K562 (cell line): ENCODE data around the gene GDF11. TPM values are rescaled to one million over a fixed set of nuclear protein-coding genes. Genes with fewer than 3 reads are reported as not detected.

Experiments used
- ATF3 ChIP-seq, 2 experiments: fragments of 450-650 bp in 1 of 2; sonication (generic) in 1 of 2; formaldehyde crosslinking in 1 of 2; IDR thresholded peaks in 1 of 2; conservative IDR thresholded peaks in 1 of 2; 2 replicates each; pipeline versions ENCODE4 v1.6.1 to v1.8.1; 2016 to 2023; ENCODE audit warnings: mild to moderate bottlenecking in 2 of 2, moderate library complexity in 2 of 2, inconsistent platforms in 1 of 2, missing genetic modification reagents in 1 of 2
- BDP1 ChIP-seq: IDR thresholded peaks from 3 replicates; pipeline ENCODE4 v1.6.1; 2011; ENCODE audit not compliant: insufficient read length, insufficient read depth
- E2F4 ChIP-seq: sonication (generic); formaldehyde crosslinking; IDR thresholded peaks from 2 replicates; pipeline ENCODE4 v1.8.0; 2022; ENCODE audit warnings: mild to moderate bottlenecking, low read depth, missing genetic modification reagents
- EWSR1 ChIP-seq: fragments of 450-650 bp; IDR thresholded peaks from 2 replicates; pipeline ENCODE4 v1.6.1; 2018; ENCODE audit warnings: borderline replicate concordance, mild to moderate bottlenecking, low read depth, moderate library complexity; ENCODE audit not compliant: partially characterized antibody
- FOXP1 ChIP-seq: sonication (generic); formaldehyde crosslinking; IDR thresholded peaks from 2 replicates; pipeline ENCODE4 v1.8.0; 2022; ENCODE audit warnings: mild to moderate bottlenecking, missing genetic modification reagents
- KDM2B ChIP-seq: fragments of 250-450 bp; sonication (Bioruptor Pico); IDR thresholded peaks from 2 replicates; pipeline ENCODE4 v1.8.0; 2021; ENCODE audit warnings: mild to moderate bottlenecking, moderate library complexity
- KHSRP ChIP-seq: fragments of 450-650 bp; IDR thresholded peaks from 2 replicates; pipeline ENCODE4 v1.6.1; 2017
- MCM5 ChIP-seq: fragments of 450-650 bp; IDR thresholded peaks from 2 replicates; pipeline ENCODE4 v1.6.1; 2016; ENCODE audit warnings: low read depth
- NCOA2 ChIP-seq, 2 experiments: fragments of 450-650 bp; IDR thresholded peaks; 2 replicates each; pipeline ENCODE4 v1.6.1; 2018; ENCODE audit warnings: mild to moderate bottlenecking in 2 of 2, moderate library complexity in 1 of 2; ENCODE audit not compliant: partially characterized antibody in 2 of 2
- REST ChIP-seq, 2 experiments: fragments of 450-650 bp; formaldehyde crosslinking in 1 of 2; IDR thresholded peaks; 2 replicates each; pipeline versions ENCODE4 v1.4.0 to v1.6.1; 2014 to 2020; ENCODE audit warnings: mild to moderate bottlenecking in 2 of 2, borderline replicate concordance in 1 of 2, low read depth in 1 of 2
- TEAD4 ChIP-seq, 2 experiments: sonication (generic) in 1 of 2; formaldehyde crosslinking in 1 of 2; IDR thresholded peaks; 2 replicates each; pipeline versions ENCODE4 v1.6.1 to v1.8.0; 2012 to 2022; ENCODE audit warnings: borderline replicate concordance in 1 of 2, inconsistent platforms in 1 of 2, low read length in 1 of 2, mild to moderate bottlenecking in 1 of 2, missing genetic modification reagents in 1 of 2
- TFAP4 ChIP-seq: sonication (generic); formaldehyde crosslinking; IDR thresholded peaks from 2 replicates; pipeline ENCODE4 v1.8.0; 2022; ENCODE audit warnings: missing genetic modification reagents, mild to moderate bottlenecking, moderate library complexity, borderline replicate concordance
- ZNF511 ChIP-seq: sonication (generic); formaldehyde crosslinking; IDR thresholded peaks from 2 replicates; pipeline ENCODE4 v1.8.0; 2022; ENCODE audit warnings: mild to moderate bottlenecking, missing genetic modification reagents
- polyA plus RNA-seq, 8 experiments: library from polyadenylated mRNA; depleted of rRNA in 4 of 8; stranded (reverse) in 5 of 8; unstranded in 3 of 8; fragments of >200 nt; fragmentation: Nextera tagmentation in 2 of 8; fragmentation: Illumina TruSeq in 1 of 8; extraction: Ambion mirVana in 2 of 8; extraction: Trizol in 1 of 8; gene quantifications; 2 replicates each; pipeline versions ENCODE4 v1.2.1 to v1.2.3, GENCODE V29; 2011 to 2014; ENCODE audit warnings: inconsistent platforms in 1 of 8, missing spikeins in 1 of 8
- total RNA-seq, 7 experiments: library from RNA; depleted of rRNA in 6 of 7; stranded (reverse); fragments of >200 nt in 6 of 7; fragmentation: Illumina TruSeq in 2 of 7; extraction: Trizol in 2 of 7; gene quantifications; 2 replicates each; pipeline versions ENCODE4 v1.2.1 to v1.2.3, GENCODE V29; 2011 to 2021; ENCODE audit warnings: low replicate concordance in 1 of 7

GDF11 gene
- total and polyA plus RNA-seq, 9 of the 15 experiments (the other 6 are each of a cell fraction or from before 2014, with no cell fraction given), result 1.4 to 15.7 (median 4.8) TPM

- TF ChIP-seq REST (IDR thresholded peaks at IDR 0.05; ENCODE audit: borderline replicate concordance) (peak; percentile 96), REST (CRISPR knock-in tag; IDR thresholded peaks at IDR 0.05; ENCODE audit: low read depth) (0 out of 2 replicates have a peak, but pooled peaks have one; percentile 24), ZNF511 (CRISPR knock-in tag) (peak; percentile 81), MCM5 (no peak), TFAP4 (CRISPR knock-in tag) (peak; percentile 80; the same call in 1 of the 2 replicates), E2F4 (CRISPR knock-in tag) (peak; percentile 63; the same call in 1 of the 2 replicates), TEAD4 (IDR thresholded peaks at IDR 0.05; ENCODE audit: low read length) (no peak), TEAD4 (CRISPR knock-in tag; IDR thresholded peaks at IDR 0.05; ENCODE audit: borderline replicate concordance) (no peak), BDP1 (no peak), KDM2B (peak; percentile 69; the same call in 1 of the 2 replicates), ATF3 (IDR thresholded peaks at IDR 0.05) (peak; percentile 49; the same call in 1 of the 2 replicates), ATF3 (CRISPR knock-in tag; conservative IDR thresholded peaks at IDR 0.05) (no peak), KHSRP (no peak), NCOA2 (IDR thresholded peaks at IDR 0.05; ENCODE audit: partially characterized antibody in 2 of 2) (no peak), EWSR1 (no peak), FOXP1 (CRISPR knock-in tag) (peak; percentile 49; the same call in 1 of the 2 replicates)
Measured at GRCh38 chr12:55715833-55716581, 26.9 kb upstream of the GDF11 start, which contains the start of gene BLOC1S1 (continued).
